ENCODE measurements around the gene PSMA2. TPM values are rescaled to one million over a fixed set of nuclear protein-coding genes. Genes with fewer than 3 reads are reported as not detected.

PSMA2 gene
- polyA plus RNA-seq, 1 of the 3 experiments (the other 2 are of a cell fraction), result 101 TPM

- Histone ChIP-seq H4K20me1 (ENCODE audit: insufficient read depth) (no peaks in the 10 kb centered on the region), H3K9ac (no peak overlapping the region), H3F3A (replicated peaks; ENCODE audit: insufficient read depth) (peaks cover 5% of the 10 kb centered on the region), H3K36me3 (replicated peaks in 1 of 2; ENCODE audit: control insufficient read depth in 1 of 2, insufficient read depth in 2 of 2, low read length in 1 of 2) (no peaks in the 10 kb centered on the region), H3K4me2 (no peak overlapping the region), H3K27ac (ENCODE audit: low read depth in 2 of 2, low read length in 1 of 2) (no peak overlapping the region), H3K9me2 (no peaks in the 10 kb centered on the region), H2AFZ (ENCODE audit: low read depth) (no peak overlapping the region), H3K4me3 (ENCODE audit: low read depth in 2 of 2, low read length in 1 of 2) (no peak overlapping the region), H3K9me3 (no peaks in the 10 kb centered on the region), H3K79me2 (ENCODE audit: insufficient read depth) (peaks cover 4% of the 10 kb centered on the region; the same call in 1 of the 2 replicates), H3K4me1 (ENCODE audit: control insufficient read depth in 1 of 2, insufficient read depth in 2 of 2, low read depth in 1 of 2, low read length in 1 of 2) (no peaks in the 10 kb centered on the region), H3K27me3 (ENCODE audit: insufficient read depth) (no peaks in the 10 kb centered on the region)
- WGBS (ENCODE audit: low lambda C conversion rate), result 56% methylated on average over 3 of the region's 3 CpGs
- ChIA-PET CTCF (no interaction called here), POLR2A (no interaction called here)
- no peak for DNase-seq
- TF ChIP-seq RCOR1 (IDR thresholded peaks at IDR 0.05; ENCODE audit: low read length) (no peak), ZBTB33 (IDR thresholded peaks at IDR 0.05; ENCODE audit: borderline replicate concordance, low read depth) (no peak), USF1 (IDR thresholded peaks at IDR 0.05; ENCODE audit: borderline replicate concordance, low read depth) (no peak), GATA2 (CRISPR knock-in tag; IDR thresholded peaks at IDR 0.05) (no peak), MAX (IDR thresholded peaks at IDR 0.05; ENCODE audit: low read depth) (no peak), CTCF (IDR thresholded peaks at IDR 0.05) (no peak), USF2 (IDR thresholded peaks at IDR 0.05; ENCODE audit: borderline replicate concordance, low read depth, low read length) (no peak), MEF2A (IDR thresholded peaks at IDR 0.05; ENCODE audit: borderline replicate concordance, low read depth) (no peak), PBX3 (IDR thresholded peaks at IDR 0.05) (no peak), MXI1 (IDR thresholded peaks at IDR 0.05; ENCODE audit: low read depth, low read length) (no peak), TAF1 (IDR thresholded peaks at IDR 0.05; ENCODE audit: borderline replicate concordance, low read depth, low read length) (no peak), ELF1 (IDR thresholded peaks at IDR 0.05) (no peak), SIN3A (IDR thresholded peaks at IDR 0.05; ENCODE audit: borderline replicate concordance, low read depth, low read length) (no peak), NFIC (IDR thresholded peaks at IDR 0.05; ENCODE audit: borderline replicate concordance) (no peak), EP300 (IDR thresholded peaks at IDR 0.05; ENCODE audit: borderline replicate concordance in 1 of 2, low read depth in 1 of 2, low read length in 1 of 2) (no peak), POLR2AphosphoS5 (IDR thresholded peaks at IDR 0.05; ENCODE audit: low read depth, low read length) (no peak), SMC3 (IDR thresholded peaks at IDR 0.05; ENCODE audit: low read depth, low read length) (no peak)
Observed at GRCh38 chr7:42902331-42902730, 29.6 kb downstream of the PSMA2 start.

Data from SK-N-SH (cell line).